Fibroblast of the aortic adventitia (primary cell): ENCODE measurements around the gene IL31. TPM values are rescaled to one million over a fixed set of nuclear protein-coding genes. Genes with fewer than 3 reads are reported as not detected.
A peak's percentile ranks its signal among the peaks of the same experiment; 100 is the strongest.

Experiments
- DNase-seq: peaks from one replicate; pipeline ENCODE4 v3.0.0-alpha.2; 2010; ENCODE audit warnings: low read depth
- H3K4me3 ChIP-seq: 2 replicates; pipeline ENCODE4 v1.5.1; 2011; ENCODE audit warnings: low read depth, mild to moderate bottlenecking, control low read depth, low read length, moderate library complexity
- CTCF ChIP-seq: IDR thresholded peaks from 2 replicates; pipeline ENCODE4 v1.5.1; 2011; ENCODE audit warnings: mild to moderate bottlenecking, low read length, control low read depth, inconsistent platforms; ENCODE audit not compliant: insufficient read depth
- total RNA-seq: library from RNA; depleted of rRNA; stranded (reverse); fragments of >200 nt; gene quantifications from 2 replicates; pipeline ENCODE4 v1.2.3, GENCODE V29; 2012; ENCODE audit warnings: low replicate concordance

The IL31 gene
- total RNA-seq, 1 donor: not detected

DNA sequence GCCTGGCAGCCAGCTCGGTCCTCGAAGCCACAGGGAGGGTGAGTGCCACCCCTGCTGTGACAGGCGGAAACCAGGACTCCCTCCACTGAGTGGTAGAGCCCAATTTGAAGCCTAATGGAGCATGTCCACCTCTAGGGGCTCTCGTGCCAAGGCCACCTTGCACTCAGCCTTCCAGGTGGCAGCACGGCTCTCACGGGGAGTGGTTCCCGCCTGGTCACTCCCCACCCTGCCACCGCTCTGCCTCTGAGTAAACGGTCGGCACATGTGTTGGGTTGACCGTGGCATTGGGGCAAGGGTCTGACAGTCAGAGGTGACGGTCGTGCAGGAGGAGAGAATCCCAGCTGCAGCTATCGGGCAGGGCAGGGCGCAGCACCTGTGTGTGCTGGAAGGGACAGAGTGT, 34.8 kb downstream of the IL31 start:
- no peak for TF ChIP-seq CTCF
- no peak for DNase-seq
- no peak overlapping the region for H3K4me3 ChIP-seq

DNA sequence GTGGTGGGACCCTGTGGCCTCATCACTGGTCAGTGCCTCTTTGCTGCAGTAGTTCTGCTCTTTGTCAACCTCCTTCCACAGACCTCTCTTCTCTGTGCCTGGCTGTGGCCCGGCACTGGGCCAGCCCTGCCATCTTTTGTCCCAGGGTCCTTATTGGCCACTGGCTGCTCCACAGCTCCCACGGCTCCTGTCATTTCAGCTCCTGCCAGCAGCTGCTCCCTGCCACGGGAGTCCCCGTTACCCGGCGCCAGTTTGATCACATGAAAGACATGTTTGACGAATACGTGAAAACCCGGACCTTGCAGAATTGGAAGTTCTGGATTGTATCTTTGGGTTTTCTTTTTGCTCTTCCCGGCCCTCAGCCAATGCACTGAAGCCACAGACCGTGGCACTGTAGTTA, 35.4 kb downstream of the IL31 start:
- no peak for DNase-seq
- no peak for TF ChIP-seq CTCF
- no peak overlapping the region for H3K4me3 ChIP-seq

DNA sequence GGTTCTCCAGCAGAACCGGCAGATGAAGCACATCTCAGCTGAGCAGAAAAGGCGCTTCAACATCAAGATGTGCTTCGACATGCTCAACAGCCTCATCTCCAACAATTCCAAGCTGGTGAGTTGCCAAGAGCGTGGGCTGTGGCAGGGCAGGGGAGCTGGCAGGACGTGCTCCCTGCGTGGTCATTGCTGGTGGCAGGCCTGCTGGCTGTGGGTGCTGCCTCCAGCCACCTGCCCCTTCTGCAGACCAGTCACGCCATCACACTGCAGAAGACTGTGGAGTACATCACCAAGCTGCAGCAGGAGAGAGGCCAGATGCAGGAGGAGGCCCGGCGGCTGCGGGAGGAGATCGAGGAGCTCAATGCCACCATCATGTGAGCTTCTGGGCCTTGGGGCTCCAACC, 35.8 kb downstream of the IL31 start:
- no peak for TF ChIP-seq CTCF
- no peak overlapping the region for H3K4me3 ChIP-seq
- DNase-seq: no peak

DNA sequence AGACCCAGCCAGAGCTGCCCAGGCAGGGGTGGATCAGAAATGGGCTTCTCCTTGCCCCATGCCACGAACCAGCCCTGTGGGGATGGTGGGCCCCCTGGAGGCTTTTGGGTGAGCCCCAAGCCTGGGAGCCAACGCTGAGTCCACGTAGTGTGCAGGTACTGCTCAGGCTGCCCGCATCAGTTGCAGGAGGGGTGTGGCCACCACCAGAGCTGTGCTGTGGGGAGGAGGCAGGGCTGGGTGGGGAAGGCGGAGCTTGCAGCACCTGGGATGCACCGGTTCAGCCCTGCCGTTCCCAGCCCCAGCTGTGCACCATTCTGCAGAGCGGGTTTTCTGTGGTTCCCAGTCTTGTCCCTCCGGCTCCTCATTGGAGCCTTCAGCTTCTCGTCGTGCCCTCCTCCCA, 36.3 kb downstream of the IL31 start:
- no peak for TF ChIP-seq CTCF
- no peak for DNase-seq
- H3K4me3 ChIP-seq: no peak overlapping the region

DNA sequence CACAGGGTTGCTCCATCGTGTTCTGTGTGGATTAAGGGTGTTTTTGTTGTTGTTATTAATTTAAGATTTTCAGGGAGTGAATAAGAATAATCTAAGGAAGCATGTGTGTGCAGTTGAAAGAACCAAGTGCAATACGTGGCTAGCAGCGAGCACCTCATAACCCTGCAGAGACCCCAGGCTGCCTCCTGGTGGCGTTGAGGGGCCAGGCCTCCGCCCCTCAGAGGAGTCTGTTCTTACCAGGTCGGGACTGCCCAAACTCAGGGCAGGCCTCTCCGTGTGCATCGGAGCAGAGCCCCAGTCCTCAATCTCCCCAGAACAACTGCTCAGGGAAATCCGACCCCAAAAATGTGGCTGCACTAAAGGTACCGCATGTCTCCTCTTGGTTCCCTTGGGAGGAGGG, 36.8 kb downstream of the IL31 start:
- H3K4me3 ChIP-seq: no peak overlapping the region
- no peak for DNase-seq
- TF ChIP-seq CTCF: peak; percentile 19

DNA sequence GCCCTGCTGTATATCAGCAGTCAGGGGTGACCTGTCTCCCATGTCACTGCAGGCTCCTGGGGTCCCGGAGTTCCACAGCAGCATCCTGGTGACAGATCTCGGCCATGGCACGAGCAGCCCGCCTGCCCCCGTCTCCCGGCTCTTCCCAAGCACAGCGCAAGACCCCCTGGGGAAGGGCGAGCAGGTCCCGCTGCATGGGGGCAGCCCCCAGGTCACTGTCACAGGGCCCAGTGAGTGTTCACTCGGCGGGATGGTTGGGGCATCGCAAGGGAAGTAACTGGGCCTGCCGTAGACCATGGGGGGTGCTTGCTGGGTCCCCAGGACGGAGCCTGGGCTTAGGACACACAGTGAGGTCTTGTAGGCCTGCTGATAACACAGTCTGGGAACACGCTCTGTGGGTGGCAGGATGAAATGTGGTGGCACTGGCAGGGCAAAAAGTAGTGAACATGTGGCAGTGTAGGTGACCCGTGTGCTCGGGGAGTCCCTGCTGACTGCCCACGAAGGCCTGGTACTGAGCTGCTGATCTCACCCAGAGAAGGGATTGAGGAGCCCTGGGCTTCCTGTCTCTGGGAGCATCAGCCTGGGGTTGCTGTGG, 38.5 kb downstream of the IL31 start:
- H3K4me3 ChIP-seq: no peak overlapping the region
- no peak for DNase-seq
- TF ChIP-seq CTCF: no peak
